Transverse colon (tissue), 4 donors: ENCODE results near the gene PRICKLE1. TPM values are rescaled to one million over a fixed set of nuclear protein-coding genes. Genes with fewer than 3 reads are reported as not detected.

ENCODE experiments used
- DNase-seq: peaks from one replicate; pipeline ENCODE4 v3.0.0-alpha.2; 2019
- H3K27ac ChIP-seq, 4 donors: fragments of 200-600 bp; sonication (generic); 2 replicates each; pipeline ENCODE4 v1.5.1; 2016 to 2018; ENCODE audit warnings: inconsistent platforms in 4 of 4
- H3K27me3 ChIP-seq: fragments of 200-600 bp; sonication (generic); 2 replicates; pipeline ENCODE4 v1.5.1; 2017; ENCODE audit warnings: inconsistent platforms
- H3K36me3 ChIP-seq, 4 donors: fragments of 200-600 bp; sonication (generic); 2 replicates each; pipeline ENCODE4 v1.5.1; 2017 to 2019; ENCODE audit warnings: inconsistent platforms in 4 of 4
- H3K4me1 ChIP-seq, 4 donors: fragments of 200-600 bp; sonication (generic); 2 replicates each; pipeline ENCODE4 v1.5.1; 2017 to 2020; ENCODE audit warnings: inconsistent platforms in 4 of 4
- H3K4me3 ChIP-seq, 4 donors: fragments of 200-600 bp; sonication (generic); 1 replicate in 1 of 4; 2 replicates in 3 of 4; pipeline versions ENCODE4 v1.5.1 to v1.6.1; 2017 to 2019; ENCODE audit warnings: inconsistent platforms in 4 of 4
- H3K9me3 ChIP-seq, 2 donors: fragments of 200-600 bp; sonication (generic); 2 replicates each; pipeline ENCODE4 v1.5.1; 2017 to 2019; ENCODE audit warnings: inconsistent platforms in 2 of 2
- EP300 ChIP-seq: sonication (generic); formaldehyde crosslinking; IDR thresholded peaks from one replicate; pipeline ENCODE4 v1.6.1; 2017; ENCODE audit warnings: antibody characterized with exemption, low read depth
- POLR2A ChIP-seq: fragments of 450-650 bp; IDR thresholded peaks from one replicate; pipeline ENCODE4 v1.6.1; 2016; ENCODE audit warnings: antibody characterized with exemption, mild to moderate bottlenecking, moderate library complexity
- POLR2AphosphoS5 ChIP-seq, 3 donors: sonication (generic); formaldehyde crosslinking; IDR thresholded peaks; one replicate each; pipeline ENCODE4 v1.6.1; 2016; ENCODE audit warnings: antibody characterized with exemption in 3 of 3
- WGBS, 2 donors: methylation state at CpG; one replicate each; pipeline ENCODE4 v1.1.5; 2018; ENCODE audit warnings: low coverage in 1 of 2; 5-methylcytosine and 5-hydroxymethylcytosine counted together
- in situ Hi-C, 4 donors: fragments of 200-750 bp; cut with MboI; loops; one replicate each; pipeline versions ENCODE4 v1.15.0 to v1.15.1; 2017; ENCODE audit warnings: low sequenced_read_pairs in 3 of 4, low pct_ligation_motif_present in 1 of 4, low pct_unique_long_range_greater_than_20kb in 1 of 4
- intact Hi-C: fragments of 100-400 bp; cut with DNase I; formaldehyde crosslinking; loops from one replicate; pipeline ENCODE4 v1.15.1; 2023; ENCODE audit warnings: low total_unique reads
- total RNA-seq, 4 donors: library from RNA; depleted of rRNA; stranded (reverse); fragments of >200 nt; gene quantifications; one replicate each; pipeline ENCODE4 v1.1.0, GENCODE V29; 2016
- TF ChIP-seq, protein P1 (sequence below), 5 experiments: fragments of 200-600 bp in 3 of 5; fragments of 450-650 bp in 2 of 5; sonication (generic) in 3 of 5; IDR thresholded peaks; 1 replicate in 2 of 5; 2 replicates in 3 of 5; pipeline ENCODE4 v1.5.1; 2016 to 2017; ENCODE audit warnings: antibody characterized with exemption in 5 of 5, inconsistent platforms in 3 of 5, mild to moderate bottlenecking in 2 of 5, moderate library complexity in 1 of 5

Gene PRICKLE1
- total RNA-seq, 4 donors from 2014 or later: 1.2 to 6.4 (median 2.8) TPM

DNA sequence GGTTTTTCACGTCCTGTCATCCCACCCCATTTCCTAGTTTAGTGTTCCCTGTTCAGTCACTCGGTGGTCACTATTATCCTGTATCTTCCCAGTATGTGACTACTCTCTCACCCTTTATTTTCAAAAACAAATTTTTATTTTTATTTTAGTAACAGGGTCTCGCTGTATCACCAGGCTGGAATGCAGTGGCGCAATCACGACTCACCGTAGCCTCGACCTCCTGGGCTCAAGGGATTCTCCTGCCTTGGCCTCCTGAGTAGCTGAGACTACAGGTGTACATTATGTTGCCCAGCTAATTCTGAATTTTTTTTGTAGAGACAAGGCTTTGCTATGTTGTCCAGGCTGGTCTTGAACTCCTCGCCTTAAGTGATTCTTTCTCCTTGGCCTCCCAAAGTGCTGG, 20.1 kb upstream of the PRICKLE1 start:
- H3K27ac ChIP-seq: no peak overlapping the region
- DNase-seq: no peak
- no peaks in the 10 kb centered on the region for H3K36me3 ChIP-seq
- H3K9me3 ChIP-seq: no peaks in the 10 kb centered on the region
- in situ Hi-C loops (no loop called here), intact Hi-C loops (no loop called here)
- no peaks in the 10 kb centered on the region for H3K27me3 ChIP-seq
- no peaks in the 10 kb centered on the region for H3K4me1 ChIP-seq
- TF ChIP-seq EP300 (no peak), POLR2AphosphoS5 (IDR thresholded peaks at IDR 0.05) (no peak), POLR2A (no peak)
- TF ChIP-seq, protein P1, sequence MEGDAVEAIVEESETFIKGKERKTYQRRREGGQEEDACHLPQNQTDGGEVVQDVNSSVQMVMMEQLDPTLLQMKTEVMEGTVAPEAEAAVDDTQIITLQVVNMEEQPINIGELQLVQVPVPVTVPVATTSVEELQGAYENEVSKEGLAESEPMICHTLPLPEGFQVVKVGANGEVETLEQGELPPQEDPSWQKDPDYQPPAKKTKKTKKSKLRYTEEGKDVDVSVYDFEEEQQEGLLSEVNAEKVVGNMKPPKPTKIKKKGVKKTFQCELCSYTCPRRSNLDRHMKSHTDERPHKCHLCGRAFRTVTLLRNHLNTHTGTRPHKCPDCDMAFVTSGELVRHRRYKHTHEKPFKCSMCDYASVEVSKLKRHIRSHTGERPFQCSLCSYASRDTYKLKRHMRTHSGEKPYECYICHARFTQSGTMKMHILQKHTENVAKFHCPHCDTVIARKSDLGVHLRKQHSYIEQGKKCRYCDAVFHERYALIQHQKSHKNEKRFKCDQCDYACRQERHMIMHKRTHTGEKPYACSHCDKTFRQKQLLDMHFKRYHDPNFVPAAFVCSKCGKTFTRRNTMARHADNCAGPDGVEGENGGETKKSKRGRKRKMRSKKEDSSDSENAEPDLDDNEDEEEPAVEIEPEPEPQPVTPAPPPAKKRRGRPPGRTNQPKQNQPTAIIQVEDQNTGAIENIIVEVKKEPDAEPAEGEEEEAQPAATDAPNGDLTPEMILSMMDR (IDR thresholded peaks at IDR 0.05): no peak
- WGBS, 2 donors: 86 to 88% methylated on average over 7 to 8 of the region's 8 CpGs
- no peak overlapping the region for H3K4me3 ChIP-seq

DNA sequence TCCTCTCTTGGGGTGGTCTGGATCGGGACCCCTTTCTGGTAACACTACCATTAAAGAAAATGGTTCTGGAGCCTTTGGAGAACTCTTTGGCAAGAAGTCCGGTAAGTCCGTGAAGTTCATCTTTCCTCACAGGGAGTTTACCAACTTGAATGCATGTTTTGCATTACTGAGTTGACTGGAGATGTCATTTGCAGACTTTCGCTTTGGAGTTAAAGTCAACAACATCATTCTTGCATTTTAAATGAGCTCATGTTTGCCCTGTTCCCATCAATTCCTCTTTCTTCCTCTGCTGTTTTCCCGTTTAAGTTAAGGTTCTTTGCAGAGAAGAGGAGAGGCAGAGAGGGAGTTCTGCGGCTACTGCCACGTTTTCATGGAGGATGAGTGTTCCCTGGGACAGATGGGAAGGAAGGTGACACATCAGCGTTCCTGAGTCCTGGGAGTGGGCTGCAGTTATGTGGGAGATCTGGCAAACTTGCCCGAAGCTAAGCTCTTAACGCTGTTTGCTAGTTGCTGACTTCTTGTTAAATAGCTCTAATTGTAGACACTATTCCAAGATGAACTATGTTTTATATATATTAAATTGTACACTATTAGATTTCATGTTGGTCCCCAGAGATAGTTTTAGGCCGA, 18.8 kb upstream of the PRICKLE1 start:
- Histone ChIP-seq H3K27ac (no peak overlapping the region), H3K4me1 (no peaks in the 10 kb centered on the region), H3K27me3 (no peaks in the 10 kb centered on the region), H3K4me3 (no peak overlapping the region), H3K9me3 (no peaks in the 10 kb centered on the region), H3K36me3 (no peaks in the 10 kb centered on the region)
- no peak for TF ChIP-seq POLR2AphosphoS5 (IDR thresholded peaks at IDR 0.05)
- intact Hi-C loops: no loop called here
- DNase-seq: no peak
- WGBS, 2 donors: 54 to 73% methylated on average over 7 to 11 of the region's 11 CpGs
- in situ Hi-C loops: no loop called here

DNA sequence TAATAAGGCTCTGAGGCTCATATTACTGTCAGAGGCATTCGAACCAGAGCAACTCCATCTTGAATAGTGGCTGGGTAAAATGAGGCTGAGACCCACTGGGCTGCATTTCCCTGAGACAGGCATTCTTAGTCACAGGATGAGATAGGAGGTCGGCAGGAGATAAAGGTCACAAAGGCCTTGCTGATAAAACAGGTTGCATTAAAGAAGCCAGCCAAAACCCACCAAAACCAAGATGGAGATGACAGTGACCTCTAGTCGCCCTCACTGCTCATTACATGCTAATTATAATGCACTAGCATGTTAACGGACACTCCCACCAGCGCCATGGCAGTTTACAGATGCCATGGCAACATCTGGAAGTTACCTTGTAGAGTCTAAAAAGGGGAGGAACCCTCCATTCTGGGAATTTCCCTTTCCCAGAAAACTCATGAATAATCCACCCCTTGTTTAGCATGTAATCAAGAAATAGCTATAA, 18.1 kb upstream of the PRICKLE1 start:
- Histone ChIP-seq H3K4me1 (no peaks in the 10 kb centered on the region), H3K27me3 (no peaks in the 10 kb centered on the region), H3K4me3 (no peak overlapping the region), H3K36me3 (no peaks in the 10 kb centered on the region), H3K27ac (no peak overlapping the region), H3K9me3 (no peaks in the 10 kb centered on the region)
- TF ChIP-seq POLR2A (no peak), POLR2AphosphoS5 (IDR thresholded peaks at IDR 0.05) (no peak), EP300 (no peak)
- TF ChIP-seq, protein P1 (IDR thresholded peaks at IDR 0.05): no peak
- 63% methylated on average over 5 of the region's 5 CpGs; no CpG with 5 or more reads in 1 of the 2 donors for WGBS, 2 donors
- no peak for DNase-seq
- in situ Hi-C loops: no loop called here
- intact Hi-C loops: no loop called here

DNA sequence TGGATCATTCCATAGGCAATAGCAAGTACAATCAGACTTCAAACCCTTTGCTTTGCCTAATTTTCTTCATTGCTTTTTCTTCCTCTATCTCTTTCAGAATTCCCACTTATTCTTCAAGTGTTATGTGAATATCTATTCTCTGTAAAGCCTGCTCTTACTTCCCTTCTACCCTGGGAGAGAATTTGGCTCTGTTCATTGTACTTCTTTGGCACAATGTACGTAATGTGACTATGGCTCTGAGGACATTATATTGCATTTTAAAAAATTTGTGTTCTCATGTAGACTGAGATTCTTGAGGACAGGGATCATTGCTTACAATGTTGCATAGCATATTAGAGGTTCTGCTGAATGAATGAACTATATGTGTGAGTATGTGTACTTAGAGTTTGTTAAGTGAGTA, 16.9 kb upstream of the PRICKLE1 start:
- TF ChIP-seq, protein P1 (IDR thresholded peaks at IDR 0.05): no peak
- TF ChIP-seq EP300 (no peak), POLR2A (no peak), POLR2AphosphoS5 (IDR thresholded peaks at IDR 0.05) (no peak)
- intact Hi-C loops (no loop called here), in situ Hi-C loops (no loop called here)
- no peak overlapping the region for H3K4me3 ChIP-seq
- 71 to 76% methylated on average over 1 of the region's 1 CpG for WGBS, 2 donors
- H3K27ac ChIP-seq: no peak overlapping the region
- no peaks in the 10 kb centered on the region for H3K36me3 ChIP-seq
- H3K27me3 ChIP-seq: no peaks in the 10 kb centered on the region
- no peaks in the 10 kb centered on the region for H3K9me3 ChIP-seq
- no peaks in the 10 kb centered on the region for H3K4me1 ChIP-seq
- DNase-seq: no peak

DNA sequence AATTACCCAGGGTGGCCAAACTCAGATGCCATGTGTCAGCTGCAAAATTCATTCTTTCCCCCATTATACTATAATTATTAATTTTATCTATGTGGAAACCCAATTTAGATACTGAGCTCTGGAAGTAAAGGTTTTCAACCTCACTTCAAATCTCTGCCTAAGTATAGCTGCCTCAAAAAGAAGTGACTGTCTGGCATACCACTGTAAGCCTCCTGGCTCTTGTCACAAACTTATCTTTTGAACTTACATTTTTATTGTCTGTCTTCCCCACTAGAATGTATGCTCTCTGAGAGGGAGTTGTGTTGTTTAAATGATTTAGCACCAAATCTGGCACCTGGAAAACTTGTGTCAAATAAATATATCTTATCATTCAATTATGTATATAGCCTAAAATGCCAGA, 16.1 kb upstream of the PRICKLE1 start:
- TF ChIP-seq EP300: no peak
- no peak for TF ChIP-seq POLR2AphosphoS5 (IDR thresholded peaks at IDR 0.05)
- TF ChIP-seq, protein P1 (IDR thresholded peaks at IDR 0.05): no peak
- no peak for TF ChIP-seq POLR2A
- no peak overlapping the region for H3K27ac ChIP-seq
- no peaks in the 10 kb centered on the region for H3K36me3 ChIP-seq
- intact Hi-C loops: no loop called here
- in situ Hi-C loops: no loop called here
- no peak for DNase-seq
- no peak overlapping the region for H3K4me3 ChIP-seq
- no peaks in the 10 kb centered on the region for H3K27me3 ChIP-seq
- no peaks in the 10 kb centered on the region for H3K9me3 ChIP-seq
- no peaks in the 10 kb centered on the region for H3K4me1 ChIP-seq
